Measurements from ENCODE around the gene CDK9.

CDK9 gene

DNA sequence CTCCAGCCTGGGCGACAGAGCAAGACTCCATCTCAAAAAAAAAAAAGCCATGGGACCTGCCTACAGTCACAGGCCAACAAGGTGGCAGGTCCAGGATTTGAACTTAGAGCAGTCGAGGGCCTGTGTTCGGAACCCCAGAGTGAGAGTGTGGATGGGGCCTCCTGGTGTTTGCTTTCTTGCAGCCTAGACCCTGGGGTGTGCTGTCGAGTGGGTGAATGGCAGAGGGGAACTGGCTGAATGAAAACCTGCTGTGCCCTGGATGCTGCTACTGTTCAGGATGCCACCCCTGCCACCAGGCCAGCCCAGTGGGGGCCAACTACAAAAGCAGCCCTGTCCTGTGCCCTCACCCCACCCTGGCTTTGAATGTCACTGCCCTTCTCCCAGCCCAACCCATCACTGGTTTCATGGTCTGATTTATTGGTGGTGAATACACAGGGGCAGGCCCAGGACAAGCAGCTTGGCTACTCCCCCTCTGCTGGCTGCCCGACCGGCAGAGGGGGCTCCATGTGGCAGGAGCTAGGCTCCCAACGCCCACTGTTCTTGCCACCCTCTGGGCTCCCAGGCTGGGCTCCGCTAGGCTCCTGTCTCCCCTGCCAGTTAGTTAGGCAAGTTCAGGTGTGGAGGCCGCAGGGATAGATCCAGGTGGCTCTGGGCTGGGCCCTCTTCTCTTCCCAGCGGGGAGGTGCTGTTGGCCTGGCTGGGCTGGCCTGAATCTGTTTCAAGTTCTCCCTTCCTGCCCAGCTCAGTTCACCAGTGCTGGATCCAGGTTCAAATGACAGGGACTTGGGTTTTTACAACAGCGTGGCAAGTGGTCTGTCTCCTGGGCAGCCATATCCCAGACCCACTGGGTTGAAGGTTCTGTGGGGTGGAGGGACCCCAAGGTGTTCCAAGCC, 29.0 kb downstream of the CDK9 start:
- no peak for DNase-seq (ENCODE audit: low spot score)
- TF ChIP-seq, protein P1, sequence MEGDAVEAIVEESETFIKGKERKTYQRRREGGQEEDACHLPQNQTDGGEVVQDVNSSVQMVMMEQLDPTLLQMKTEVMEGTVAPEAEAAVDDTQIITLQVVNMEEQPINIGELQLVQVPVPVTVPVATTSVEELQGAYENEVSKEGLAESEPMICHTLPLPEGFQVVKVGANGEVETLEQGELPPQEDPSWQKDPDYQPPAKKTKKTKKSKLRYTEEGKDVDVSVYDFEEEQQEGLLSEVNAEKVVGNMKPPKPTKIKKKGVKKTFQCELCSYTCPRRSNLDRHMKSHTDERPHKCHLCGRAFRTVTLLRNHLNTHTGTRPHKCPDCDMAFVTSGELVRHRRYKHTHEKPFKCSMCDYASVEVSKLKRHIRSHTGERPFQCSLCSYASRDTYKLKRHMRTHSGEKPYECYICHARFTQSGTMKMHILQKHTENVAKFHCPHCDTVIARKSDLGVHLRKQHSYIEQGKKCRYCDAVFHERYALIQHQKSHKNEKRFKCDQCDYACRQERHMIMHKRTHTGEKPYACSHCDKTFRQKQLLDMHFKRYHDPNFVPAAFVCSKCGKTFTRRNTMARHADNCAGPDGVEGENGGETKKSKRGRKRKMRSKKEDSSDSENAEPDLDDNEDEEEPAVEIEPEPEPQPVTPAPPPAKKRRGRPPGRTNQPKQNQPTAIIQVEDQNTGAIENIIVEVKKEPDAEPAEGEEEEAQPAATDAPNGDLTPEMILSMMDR (IDR thresholded peaks at IDR 0.05; ENCODE audit: borderline replicate concordance, control extremely low read depth, extremely low read depth, insufficient read depth, missing control alignments): no peak
- in situ Hi-C loops (cut with MboI; ENCODE audit: low sequenced_read_pairs, unreplicated experiment): no loop called here

DNA sequence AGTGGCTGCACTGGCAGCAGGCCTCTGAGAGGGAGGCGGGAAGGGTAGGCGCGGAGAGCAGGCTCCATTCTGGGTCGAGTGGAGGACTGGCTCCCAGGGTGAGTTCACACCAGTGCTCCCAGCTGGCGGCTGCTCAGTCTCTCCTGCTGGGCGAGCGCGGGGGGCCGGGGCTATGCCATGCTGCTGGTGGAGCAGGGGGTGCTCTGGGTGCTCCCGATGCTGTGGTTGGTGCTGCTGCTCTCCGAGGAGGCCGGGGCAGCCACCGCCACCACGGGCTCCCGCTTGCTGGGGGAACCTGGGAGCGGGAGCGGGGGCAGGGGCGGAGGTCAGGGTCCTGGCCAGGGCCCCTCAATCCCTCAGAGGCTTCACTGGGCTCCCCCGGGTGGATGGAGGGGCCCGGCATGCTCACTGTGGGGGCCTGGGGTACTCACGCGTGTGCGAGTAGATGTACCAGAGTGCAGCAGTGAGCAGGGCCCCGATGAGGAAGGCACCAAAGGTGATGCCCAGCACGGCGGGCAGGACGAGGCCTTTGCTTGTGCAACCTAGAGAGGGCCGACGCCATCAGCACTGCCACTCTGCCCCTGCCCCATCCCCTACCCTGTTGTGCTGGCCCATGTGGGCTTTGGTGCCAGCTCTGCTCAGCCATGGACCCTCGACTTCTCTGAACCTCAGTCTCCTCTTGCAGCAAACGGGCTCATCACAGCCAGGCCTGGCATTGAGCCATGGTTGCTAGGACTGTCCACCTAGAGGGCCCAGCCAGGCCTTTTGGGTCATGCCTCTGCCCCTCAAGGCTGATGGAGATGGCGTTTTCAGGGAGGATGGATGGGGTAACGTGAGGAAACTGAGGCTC, 29.9 kb downstream of the CDK9 start:
- TF ChIP-seq, protein P1 (IDR thresholded peaks at IDR 0.05; ENCODE audit: borderline replicate concordance, control extremely low read depth, extremely low read depth, insufficient read depth, missing control alignments): no peak
- DNase-seq (ENCODE audit: low spot score): no peak
- in situ Hi-C loops (cut with MboI; ENCODE audit: low sequenced_read_pairs, unreplicated experiment): no loop called here

DNA sequence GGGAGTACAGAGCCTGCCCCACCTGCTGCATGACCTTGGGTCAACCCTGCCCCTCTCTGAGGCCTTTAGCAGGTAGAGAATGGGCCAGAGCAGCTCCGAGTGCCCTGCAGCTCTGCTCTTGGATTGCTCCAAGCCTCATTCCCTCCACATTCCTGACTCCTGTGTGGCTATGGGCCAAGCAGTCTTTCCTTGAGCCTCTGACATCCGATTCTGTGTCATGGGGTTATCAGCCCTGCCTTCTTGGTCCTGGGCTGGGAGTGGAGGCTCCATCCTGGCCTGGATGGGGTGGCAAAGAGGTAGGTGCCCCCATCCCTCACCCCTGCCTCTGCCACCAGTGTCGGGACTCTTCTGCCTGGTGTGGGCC, 30.5 kb downstream of the CDK9 start:
- TF ChIP-seq, protein P1 (IDR thresholded peaks at IDR 0.05; ENCODE audit: borderline replicate concordance, control extremely low read depth, extremely low read depth, insufficient read depth, missing control alignments): no peak
- in situ Hi-C loops (cut with MboI; ENCODE audit: low sequenced_read_pairs, unreplicated experiment): no loop called here
- DNase-seq (ENCODE audit: low spot score): no peak

DNA sequence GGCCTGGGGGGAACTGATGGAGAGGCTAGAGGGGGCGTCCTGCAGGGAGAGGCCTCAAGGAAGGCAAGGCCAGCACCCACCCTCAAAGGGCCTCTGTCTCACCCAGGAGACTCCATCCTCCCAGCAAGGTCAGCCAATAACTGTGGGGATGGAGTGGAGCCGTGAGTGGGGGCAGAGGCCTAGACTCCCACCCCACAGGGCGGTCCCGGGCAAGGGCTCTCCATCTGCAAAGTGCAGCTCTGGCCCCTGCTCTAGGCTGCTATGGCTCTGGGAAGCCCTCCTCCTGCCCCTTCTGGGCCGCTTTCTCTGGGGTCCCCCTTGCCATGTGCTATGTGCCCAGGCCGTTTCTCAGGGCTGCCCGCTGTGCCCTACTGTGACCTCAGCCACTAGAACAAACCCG, 30.9 kb downstream of the CDK9 start:
- in situ Hi-C loops (cut with MboI; ENCODE audit: low sequenced_read_pairs, unreplicated experiment): no loop called here
- TF ChIP-seq, protein P1 (IDR thresholded peaks at IDR 0.05; ENCODE audit: borderline replicate concordance, control extremely low read depth, extremely low read depth, insufficient read depth, missing control alignments): no peak
- DNase-seq (ENCODE audit: low spot score): no peak

DNA sequence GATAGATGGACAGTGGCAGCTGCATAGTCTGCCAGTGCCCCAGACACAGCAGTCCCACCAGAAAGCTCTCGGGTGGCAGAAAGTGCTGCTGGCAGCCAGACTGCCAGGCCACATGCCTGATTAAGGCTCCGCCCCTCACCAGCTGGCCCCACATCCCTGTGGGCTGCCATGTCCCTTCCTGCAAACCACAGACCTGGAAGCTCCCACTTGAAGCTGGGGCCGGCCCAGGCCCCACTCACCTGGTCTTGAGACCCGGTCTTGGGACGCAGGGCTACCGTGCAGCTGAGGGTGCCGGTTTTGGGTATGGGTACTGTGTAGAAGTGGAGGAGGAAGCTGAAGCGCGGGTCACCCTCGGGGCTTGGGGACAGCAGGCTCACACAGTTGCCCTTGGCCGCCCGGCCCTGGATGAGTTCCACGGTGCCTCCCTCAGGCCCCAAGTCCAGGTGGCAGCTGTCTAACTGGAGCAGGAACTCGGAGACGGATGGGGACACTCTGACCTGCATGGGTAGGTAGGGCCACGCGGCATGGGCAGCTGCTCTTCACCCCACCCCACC, 32.1 kb downstream of the CDK9 start:
- in situ Hi-C loops (cut with MboI; ENCODE audit: low sequenced_read_pairs, unreplicated experiment): no loop called here
- no peak for DNase-seq (ENCODE audit: low spot score)
- TF ChIP-seq, protein P1 (IDR thresholded peaks at IDR 0.05; ENCODE audit: borderline replicate concordance, control extremely low read depth, extremely low read depth, insufficient read depth, missing control alignments): no peak

DNA sequence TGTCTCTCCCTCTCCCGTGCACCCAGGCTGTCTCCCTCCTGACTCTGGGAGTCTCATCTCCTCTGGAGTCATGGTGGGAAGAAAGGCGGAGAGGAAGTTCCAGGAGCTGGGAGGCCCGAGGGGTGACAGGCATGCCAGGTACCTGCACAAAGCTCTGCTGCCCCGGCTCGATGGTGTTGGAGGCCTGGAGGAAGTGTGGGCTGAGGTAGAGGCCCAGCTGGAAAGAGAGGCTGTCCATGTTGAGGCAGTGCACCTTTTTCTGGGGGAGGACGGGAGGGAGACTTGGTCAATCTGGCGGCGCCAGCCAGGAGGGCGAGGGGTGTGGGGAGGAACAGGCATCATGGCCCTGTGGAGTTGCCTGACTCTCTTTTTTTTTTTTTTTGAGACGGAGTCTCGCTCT, 32.7 kb downstream of the CDK9 start:
- no peak for DNase-seq (ENCODE audit: low spot score)
- in situ Hi-C loops (cut with MboI; ENCODE audit: low sequenced_read_pairs, unreplicated experiment): no loop called here
- TF ChIP-seq, protein P1 (IDR thresholded peaks at IDR 0.05; ENCODE audit: borderline replicate concordance, control extremely low read depth, extremely low read depth, insufficient read depth, missing control alignments): no peak

All from GM13976 (cell line).